NCI-H460 (cell line): ENCODE data around the gene MAP3K15. TPM values are rescaled to one million over a fixed set of nuclear protein-coding genes. Genes with fewer than 3 reads are reported as not detected.

ENCODE experiments used
- DNase-seq: peaks from one replicate; pipeline ENCODE4 v3.0.0-alpha.2; 2016; ENCODE audit warnings: low read depth; ENCODE audit errors: extremely low read depth
- small RNA-seq, 2 experiments: library from RNA; depleted of rRNA; stranded (forward); fragments of <200 nt; gene quantifications; one replicate each; pipeline ENCODE3, GENCODE V24; 2014
- total RNA-seq: library from RNA; depleted of rRNA; stranded (reverse); fragments of >200 nt; shearing (Covaris generic); gene quantifications from 2 replicates; pipeline ENCODE4 v1.2.3, GENCODE V29; 2014; rRNA removed

Gene MAP3K15
- total RNA-seq, 1 experiment from 2014 or later: 2.6 TPM

DNA sequence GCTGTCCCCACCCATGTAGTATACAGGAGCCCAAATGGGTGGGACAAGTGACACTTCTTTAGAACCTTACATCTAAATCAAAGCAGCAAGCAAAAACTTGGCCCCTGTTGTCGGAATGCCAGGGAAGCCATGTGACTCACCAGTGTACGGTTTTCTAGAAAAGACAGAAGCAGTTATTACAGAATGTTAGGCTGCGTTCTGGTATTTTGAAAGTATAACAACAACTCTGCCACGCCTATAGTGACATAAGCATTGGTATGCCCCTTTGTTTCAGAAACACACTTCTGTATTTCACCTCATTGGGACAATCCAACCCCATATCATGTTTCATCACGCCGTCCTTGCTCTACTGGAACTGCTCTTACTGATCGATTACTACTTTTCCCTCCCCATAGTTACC is 156.8 kb downstream of the MAP3K15 start:
- DNase-seq: no peak

DNA sequence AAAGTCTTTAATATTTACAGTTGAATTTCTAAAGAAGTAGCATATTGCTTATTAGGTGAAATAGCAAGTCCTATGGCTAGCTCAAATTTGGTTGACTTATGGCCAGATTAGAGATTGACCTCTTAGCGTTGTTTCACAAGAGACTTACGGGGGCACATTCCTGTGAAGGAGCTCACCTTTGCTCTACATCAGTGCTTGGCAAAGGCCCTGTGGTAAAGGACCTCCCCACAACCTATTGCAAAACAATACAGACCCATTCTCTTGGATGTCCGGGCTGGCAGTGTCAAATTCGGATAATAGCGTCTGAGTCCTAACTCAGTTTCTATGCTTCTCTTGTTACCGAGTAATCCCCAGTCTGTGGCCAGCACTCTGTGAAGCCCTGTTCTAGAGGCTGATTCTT is 160.7 kb downstream of the MAP3K15 start:
- no peak for DNase-seq

DNA sequence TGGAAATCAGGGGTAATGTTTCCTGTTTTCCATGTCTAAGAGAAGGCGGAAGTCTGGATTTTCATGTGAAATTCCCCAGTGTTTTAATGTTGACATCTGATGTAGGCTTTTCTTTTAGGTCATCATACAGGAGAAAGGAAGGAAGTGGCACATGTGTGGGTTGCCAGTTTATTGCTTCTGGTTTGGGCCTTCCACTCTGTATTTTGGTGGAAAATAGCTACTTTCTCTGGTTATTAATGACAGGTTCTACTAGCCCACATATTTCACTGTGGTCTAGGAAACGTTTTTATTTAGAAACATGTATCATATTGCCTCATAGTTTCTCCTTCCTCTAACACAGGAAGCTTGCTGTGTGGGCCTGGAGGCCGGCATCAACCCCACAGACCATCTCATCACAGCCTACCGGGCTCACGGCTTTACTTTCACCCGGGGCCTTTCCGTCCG is 164.3 kb downstream of the MAP3K15 start:
- no peak for DNase-seq

DNA sequence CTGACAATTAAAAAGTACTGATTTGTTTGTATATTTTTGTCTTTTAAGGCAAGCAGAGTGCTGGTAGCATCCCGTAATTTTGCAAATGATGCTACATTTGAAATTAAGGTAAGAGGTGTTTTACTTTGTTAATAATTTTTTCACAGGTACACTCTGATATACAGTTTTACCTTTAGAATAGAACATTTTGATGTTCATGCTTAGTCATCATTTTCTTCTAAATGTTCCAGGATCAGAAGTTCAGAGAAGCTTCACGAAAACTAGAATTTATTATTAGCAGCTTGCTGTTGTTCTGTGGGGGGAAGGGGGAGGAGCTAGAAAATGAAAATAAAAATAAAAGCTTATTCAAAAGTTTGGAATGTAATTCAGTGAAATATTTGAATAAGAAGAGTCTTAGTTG is 166.0 kb downstream of the MAP3K15 start:
- DNase-seq: no peak

DNA sequence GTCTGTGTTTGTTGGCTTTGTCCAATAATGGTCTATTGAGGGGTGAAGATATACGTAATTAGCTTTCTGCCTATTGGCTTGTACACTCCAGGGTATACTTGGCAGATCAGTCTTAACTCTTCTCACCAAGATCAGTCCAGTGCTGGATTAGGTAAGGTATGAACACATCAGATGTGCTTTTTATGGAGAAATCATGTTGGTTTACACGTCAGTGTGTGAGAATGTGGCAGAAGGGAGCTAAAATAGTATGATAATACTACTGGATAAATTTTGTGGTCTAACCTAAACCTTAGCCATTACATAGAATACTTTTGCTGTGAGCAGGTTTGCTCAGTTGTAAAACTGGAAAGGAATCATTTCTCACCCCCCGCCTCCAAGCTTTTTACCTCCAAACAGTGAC is 167.4 kb downstream of the MAP3K15 start:
- no peak for DNase-seq

DNA sequence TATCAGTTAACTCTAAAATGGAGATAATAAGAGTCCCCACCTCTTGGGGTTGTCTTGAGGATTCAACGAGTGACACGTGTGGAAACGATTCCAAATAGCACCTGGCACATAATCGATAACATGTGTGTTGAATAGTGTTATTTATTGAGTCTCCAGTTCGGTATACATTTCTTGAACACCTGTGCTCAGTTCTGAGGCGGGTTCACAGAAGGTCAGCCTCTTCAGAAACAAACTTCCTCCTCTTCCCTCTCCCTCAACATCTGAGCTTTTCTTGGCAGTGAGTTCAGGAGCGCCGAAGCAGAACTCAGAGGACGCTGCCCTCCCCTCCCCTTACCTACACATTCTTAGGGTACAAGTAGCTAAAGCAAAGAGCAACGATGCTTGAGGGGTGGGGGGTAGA is 170.6 kb downstream of the MAP3K15 start:
- no peak for DNase-seq

DNA sequence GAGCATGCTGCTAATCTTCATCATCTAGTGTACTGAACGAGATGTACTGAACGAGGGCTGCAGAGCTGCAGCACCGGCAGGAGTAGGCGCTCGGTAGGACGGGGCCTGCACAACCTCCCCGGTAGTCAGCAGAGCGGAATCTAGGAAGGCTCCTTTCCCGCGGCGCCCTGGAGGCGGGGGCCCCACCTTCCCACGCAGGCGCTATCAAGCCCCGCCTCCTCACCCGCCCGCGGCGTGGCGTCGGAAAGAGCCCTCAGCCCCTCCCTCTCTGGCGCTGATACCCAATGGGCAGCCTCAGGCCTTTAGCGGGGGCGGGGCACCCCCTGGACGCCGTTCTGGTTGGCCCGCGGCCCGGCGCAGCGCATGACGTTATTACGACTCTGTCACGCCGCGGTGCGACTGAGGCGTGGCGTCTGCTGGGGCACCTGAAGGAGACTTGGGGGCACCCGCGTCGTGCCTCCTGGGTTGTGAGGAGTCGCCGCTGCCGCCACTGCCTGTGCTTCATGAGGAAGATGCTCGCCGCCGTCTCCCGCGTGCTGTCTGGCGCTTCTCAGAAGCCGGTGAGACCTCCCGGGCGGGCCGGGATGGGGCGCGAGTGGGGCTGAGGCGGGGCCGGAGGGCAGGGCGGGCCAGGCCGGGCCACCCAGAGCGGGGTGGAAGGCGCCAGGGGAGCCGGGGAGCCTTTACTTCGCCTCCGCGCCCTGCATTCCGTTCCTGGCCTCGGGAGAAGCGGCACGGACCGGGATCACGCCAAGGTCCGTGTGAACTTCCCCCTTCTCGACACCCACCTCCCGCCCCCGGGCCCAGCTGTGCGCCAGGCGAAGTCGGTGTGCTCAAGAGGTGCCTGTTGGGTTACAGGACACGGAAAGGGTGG is 171.5 kb downstream of the MAP3K15 start, which contains the start of gene PDHA1:
PDHA1 (plus strand) TSS at position 393 of the 874 bp plus-strand sequence; CDS start at position 504, 111 bp downstream.
- DNase-seq: peak; percentile 95

DNA sequence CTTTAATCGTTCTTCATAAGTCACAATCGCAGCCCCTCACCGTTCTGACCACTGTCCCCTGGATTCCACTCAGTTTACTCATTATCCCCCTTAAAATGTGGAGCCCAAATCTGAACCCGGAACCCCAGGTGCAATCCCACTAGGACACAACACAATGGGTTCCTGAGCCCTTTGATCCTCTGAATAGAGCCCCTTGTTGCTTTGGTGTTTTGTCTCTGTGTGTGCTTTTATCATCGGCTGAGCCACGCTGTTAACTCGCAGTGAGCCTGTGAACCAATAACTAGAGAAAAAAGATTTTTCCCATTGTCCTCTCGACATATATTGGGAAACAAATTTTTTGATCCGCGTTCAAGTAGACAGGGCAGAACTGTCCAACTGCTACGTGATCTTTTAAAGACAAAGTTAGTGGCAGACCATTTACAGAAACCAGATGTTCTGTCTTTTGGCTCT is 172.2 kb downstream of the MAP3K15 start:
- DNase-seq: no peak

DNA sequence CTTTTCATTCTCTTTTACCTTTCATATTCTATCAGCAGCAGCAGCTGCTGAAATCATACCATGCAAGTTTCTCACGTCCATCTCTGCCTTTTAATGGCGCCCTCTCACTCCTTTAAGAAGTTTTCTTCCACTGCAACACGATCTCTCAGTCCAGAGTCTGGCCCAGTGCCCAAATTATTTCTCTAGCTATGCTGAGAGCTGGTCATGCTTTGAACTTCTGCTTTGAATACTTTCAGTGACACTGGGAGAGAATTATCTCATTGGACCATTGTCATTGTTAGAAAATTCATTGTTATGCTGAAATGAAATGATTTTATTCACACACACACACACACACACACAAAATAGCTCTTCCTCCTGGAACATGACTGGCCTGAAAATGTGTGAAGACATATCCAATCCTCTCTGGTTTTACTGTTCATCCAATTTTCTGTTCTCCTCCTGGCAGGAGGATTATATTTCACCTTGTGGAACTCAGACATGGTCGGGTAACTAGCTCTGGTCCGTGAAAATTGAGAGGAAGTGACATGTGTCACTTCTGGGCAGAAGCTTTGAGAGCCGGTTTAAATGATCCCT is 172.9 kb downstream of the MAP3K15 start:
- no peak for DNase-seq

DNA sequence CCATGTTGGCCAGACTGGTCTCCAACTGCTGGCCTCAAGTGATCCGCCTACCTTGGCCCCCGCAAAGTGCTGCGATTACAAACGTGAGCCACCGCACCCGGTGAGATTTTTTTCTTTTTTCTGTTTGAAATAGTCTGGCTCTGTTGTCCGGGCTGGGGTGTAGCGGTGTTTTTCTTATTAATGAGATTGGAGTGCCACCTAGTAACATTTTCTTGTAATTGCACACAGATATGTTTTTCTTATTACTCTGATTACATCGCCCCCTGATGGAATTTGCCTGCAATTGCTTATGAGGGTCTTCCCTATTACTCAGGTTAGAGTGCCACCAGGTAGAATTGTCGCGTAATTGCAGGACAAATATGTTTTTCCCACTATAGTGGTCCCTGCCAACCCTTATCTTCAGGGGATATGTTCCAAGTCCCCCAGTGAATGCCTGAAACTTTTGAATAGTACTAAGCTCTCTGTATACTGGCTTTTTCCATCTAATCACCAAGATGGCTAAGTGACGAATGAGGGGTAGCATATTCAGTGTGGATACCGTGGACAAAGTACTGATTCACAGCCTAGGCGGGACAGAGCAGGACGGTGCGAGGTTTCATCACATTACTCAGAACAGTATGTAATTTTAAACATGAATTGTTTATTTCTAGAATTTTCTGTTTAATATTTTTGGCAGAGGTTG is 180.2 kb downstream of the MAP3K15 start:
- peak; percentile 30 for DNase-seq

DNA sequence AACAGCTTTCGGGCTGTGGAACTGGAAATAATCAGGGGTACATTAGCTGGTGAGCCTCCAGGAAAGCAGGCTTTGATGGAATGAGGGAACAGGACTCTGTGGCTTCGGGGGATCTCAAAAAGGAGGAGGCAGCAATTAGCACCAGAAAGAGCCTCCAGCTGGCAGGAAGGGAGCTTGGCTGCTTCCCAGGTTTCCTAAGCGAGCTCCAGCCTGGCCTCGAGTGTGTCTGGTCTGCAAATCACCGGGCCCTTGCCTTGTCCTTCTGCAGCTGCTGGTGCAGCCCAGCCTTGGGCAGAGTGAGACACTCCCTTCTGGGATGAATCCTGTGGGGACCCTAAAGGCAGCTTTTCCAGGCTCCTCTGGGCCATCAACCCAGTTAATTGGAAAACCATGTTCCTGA is 182.3 kb downstream of the MAP3K15 start:
- no peak for DNase-seq

DNA sequence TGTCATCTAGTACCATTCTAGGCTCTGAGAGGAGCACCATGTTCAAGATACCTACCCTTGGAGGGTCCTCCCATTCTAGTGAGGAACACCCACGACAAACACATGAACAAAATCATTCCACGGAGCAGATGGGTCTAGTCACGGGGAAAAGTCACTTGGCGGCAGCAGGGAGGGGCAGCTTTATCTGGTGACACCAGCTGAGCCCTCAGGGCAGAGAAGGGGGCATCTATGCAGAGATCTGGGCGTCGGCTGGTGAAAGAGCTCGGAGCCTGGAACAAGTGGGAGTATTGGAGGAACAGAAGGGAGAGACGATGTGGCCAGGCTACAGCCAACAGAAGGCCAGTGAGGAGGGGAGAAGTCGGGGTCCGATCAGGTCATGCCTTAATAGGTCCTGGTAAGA is 183.5 kb downstream of the MAP3K15 start:
- no peak for DNase-seq

DNA sequence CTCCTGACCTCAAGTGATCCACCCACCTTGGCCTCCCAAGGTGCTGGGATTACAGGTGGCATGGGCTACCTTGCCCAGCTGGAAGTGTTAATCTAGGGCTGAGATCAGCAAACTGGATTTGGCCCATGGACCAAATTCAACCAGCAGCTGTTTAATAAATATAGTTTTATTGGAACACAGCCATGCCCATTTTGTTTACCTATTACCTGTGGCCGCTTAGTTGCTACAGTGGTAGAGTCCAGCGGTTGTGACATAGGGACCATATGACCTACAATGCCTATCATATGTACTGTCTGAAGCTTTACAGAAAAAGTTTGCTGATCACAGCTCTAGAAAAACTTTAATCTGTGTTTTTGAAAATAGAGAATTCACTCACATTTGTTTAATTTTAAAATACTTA is 188.7 kb downstream of the MAP3K15 start:
- DNase-seq: no peak

Small RNAs within 50 kb of the gene (small RNA-seq; reads per million reads assigned to genes)
- gene RF00019: 0 reads per million in 2 experiments

Other genes with a start within 250 kb of the MAP3K15 start
- gene PDHA1, start 171.6 kb downstream of the MAP3K15 start, total RNA-seq: 309 and 353 TPM in 2 replicates